Measurements from ENCODE around the gene SEMA5B.
A peak's percentile ranks its signal among the peaks of the same experiment; 100 is the strongest.

The SEMA5B gene

DNA sequence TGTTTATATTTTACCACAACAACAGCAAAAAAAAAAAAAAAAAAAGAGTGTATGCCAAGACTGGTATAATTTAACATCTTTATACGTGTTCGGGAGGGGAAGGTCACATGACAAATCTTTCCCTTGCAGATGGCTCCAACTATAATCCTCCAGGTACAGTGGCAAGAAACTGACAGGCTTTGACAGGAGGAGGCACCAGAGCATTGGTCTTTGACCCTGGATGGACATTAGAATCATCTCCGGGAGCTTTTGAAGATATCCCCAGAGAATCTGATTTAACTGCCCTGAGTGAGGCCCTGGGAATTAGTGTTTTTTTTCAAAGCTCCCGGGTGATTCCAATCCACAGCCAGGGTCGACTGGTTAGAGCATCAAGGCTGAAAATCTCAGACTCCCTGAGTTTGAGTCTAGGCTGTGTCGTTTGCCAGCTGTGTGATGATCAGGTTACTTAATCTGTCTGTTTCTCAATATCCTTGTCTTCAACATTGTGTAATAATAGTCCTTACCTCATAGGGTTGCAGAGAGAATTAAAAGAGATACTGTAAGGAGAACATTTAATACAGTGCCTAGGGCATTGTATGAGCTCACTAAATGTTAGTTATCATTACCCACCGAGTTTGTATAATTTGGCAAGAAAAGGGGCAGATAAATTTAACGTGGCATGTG lies 8.9 kb upstream of the SEMA5B start:
- no peak overlapping the region for H3K4me3 ChIP-seq (ENCODE audit: low read length)
- no peak for DNase-seq (ENCODE audit: low read depth)
- TF ChIP-seq, protein P1, sequence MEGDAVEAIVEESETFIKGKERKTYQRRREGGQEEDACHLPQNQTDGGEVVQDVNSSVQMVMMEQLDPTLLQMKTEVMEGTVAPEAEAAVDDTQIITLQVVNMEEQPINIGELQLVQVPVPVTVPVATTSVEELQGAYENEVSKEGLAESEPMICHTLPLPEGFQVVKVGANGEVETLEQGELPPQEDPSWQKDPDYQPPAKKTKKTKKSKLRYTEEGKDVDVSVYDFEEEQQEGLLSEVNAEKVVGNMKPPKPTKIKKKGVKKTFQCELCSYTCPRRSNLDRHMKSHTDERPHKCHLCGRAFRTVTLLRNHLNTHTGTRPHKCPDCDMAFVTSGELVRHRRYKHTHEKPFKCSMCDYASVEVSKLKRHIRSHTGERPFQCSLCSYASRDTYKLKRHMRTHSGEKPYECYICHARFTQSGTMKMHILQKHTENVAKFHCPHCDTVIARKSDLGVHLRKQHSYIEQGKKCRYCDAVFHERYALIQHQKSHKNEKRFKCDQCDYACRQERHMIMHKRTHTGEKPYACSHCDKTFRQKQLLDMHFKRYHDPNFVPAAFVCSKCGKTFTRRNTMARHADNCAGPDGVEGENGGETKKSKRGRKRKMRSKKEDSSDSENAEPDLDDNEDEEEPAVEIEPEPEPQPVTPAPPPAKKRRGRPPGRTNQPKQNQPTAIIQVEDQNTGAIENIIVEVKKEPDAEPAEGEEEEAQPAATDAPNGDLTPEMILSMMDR (conservative IDR thresholded peaks at IDR 0.05; ENCODE audit: low read depth, low read length), result no peak

DNA sequence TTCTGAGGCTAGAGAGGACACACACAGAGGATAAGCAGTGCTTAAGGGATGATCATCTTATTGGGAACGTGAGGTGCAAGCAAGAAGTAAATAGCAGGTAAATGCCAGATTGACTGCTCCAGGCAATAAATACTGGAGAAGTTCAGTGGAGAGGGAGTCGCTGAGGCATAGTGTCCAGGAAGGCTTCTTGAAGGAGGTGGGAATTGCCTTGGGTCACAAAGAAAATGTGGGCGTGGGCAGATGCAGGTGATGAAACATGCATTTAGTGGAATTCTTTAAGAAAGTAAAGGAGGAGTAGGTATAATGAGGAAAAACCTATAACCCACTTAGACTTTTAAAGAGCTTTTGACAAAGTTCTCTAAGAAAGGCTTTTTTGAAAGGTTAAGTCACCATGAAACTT lies 7.4 kb upstream of the SEMA5B start:
- H3K4me3 ChIP-seq (ENCODE audit: low read length), result no peak overlapping the region
- DNase-seq (ENCODE audit: low read depth), result no peak
- TF ChIP-seq, protein P1 (conservative IDR thresholded peaks at IDR 0.05; ENCODE audit: low read depth, low read length), result no peak

DNA sequence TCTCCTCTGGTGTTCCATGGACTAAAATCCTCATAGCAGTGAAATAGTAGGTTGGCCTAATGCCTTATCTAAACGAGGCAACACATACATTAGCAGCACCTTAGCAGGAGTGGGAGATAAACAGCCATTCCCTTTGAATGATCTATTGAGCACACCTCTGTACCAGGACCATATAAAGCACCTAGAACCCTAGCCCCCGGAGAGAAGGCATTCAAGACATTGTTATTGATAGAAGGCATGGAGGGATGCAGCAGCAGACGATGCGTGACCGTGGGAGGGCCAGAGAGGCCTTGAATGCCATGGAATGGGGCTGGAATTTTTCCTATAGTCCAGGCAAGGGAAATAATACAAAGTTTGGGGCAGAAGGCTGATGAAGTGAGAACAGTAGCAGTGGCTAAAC lies 6.6 kb upstream of the SEMA5B start:
- DNase-seq (ENCODE audit: low read depth), result no peak
- TF ChIP-seq, protein P1 (conservative IDR thresholded peaks at IDR 0.05; ENCODE audit: low read depth, low read length), result no peak
- H3K4me3 ChIP-seq (ENCODE audit: low read length), result no peak overlapping the region

DNA sequence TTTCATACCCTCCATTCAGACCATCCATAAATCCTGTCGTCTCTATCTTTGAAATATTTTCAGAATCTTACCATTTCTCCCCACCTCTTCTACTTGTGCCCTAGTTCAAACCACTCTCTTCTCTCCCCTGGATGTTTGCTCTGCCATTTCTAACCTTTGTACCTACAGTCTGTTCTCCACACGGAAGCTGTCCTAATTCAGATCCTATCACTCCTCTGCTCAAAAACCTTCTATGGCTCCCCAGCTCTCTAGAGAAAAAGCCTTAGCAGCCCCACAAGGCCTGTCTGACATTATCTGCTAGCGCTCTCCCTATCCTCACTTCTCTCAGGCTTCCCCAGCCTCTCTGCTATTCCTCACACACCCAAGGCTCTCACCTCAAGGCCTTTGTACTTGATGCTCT lies 4.5 kb upstream of the SEMA5B start:
- no peak overlapping the region for H3K4me3 ChIP-seq (ENCODE audit: low read length)
- TF ChIP-seq, protein P1 (conservative IDR thresholded peaks at IDR 0.05; ENCODE audit: low read depth, low read length), result no peak
- DNase-seq (ENCODE audit: low read depth), result no peak

DNA sequence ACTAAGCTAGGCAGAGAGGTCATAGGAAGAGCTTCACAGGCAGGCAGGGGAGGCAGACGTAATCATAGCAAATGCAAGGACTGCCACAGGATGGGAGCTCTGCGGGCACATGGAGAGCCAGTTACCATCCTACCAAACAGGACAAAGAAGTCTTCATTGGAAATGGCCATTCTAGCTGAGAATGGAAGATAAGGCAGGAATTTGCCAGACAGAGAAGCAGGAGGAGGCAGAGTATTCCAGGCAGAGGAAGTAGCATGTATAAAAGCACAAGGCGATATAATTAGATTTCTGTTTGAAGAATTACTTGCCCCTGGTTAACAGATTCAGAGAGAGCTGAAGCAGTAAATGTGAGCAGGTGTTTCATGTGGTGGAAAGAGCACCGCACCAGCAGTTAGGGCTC lies 3.5 kb upstream of the SEMA5B start:
- TF ChIP-seq, protein P1 (conservative IDR thresholded peaks at IDR 0.05; ENCODE audit: low read depth, low read length), result no peak
- no peak for DNase-seq (ENCODE audit: low read depth)
- H3K4me3 ChIP-seq (ENCODE audit: low read length), result no peak overlapping the region

DNA sequence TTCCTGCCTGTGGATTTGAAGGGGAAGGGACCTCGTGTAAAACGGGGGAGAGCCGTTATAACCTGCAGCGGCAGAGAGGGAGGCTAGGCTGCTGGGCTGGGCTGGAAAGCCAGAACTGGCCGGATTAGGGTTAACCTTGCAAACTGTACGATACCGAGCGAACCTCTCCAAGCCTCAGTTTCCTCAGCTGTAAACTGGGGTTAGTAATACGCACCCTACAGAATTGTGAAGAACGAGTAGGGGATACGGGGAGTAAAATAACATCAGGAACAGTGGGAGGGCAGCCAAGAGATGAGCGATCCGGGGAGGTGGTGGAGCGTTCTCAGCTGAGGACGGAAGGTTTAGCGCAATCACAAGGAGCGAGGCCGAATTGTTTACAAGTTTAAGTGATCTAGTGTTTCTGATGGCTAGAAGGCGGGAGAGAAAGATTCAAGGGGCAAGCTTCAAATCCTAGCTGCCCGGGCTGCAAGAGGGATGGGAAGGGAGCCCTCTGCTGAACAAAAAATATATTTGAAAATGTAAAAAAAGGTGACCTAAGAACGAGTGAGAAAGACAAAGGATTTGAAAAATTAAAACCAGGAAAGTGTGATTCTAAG lies 768 bp upstream of the SEMA5B start:
- DNase-seq (ENCODE audit: low read depth), result peak; percentile 28
- TF ChIP-seq, protein P1 (conservative IDR thresholded peaks at IDR 0.05; ENCODE audit: low read depth, low read length), result peak; percentile 53
- H3K4me3 ChIP-seq (ENCODE audit: low read length), result peak overlapping the region; percentile 41

Measured in retinal pigment epithelial cell (primary cell).